Dermis blood vessel endothelial cell (primary cell): ENCODE data around the gene BEGAIN. TPM values are rescaled to one million over a fixed set of nuclear protein-coding genes. Genes with fewer than 3 reads are reported as not detected.

Experiments used
- DNase-seq: peaks from one replicate; pipeline ENCODE4 v3.0.0; 2010
- total RNA-seq: library from RNA; depleted of rRNA; stranded (reverse); fragments of >200 nt; gene quantifications from 2 replicates; pipeline ENCODE4 v1.2.3, GENCODE V29; 2014

Gene BEGAIN
- 0.17 and 0.37 TPM in 2 replicates for total RNA-seq

GRCh38 chr14:100587086-100587762 is at the start of gene BEGAIN:
Gene BEGAIN (minus strand): TSS chr14:100587417. CDS start chr14:100587290, 127 bp downstream.
- DNase-seq, result no peak

GRCh38 chr14:100636559-100636958 is 49.3 kb upstream of the BEGAIN start:
- no peak for DNase-seq

- DNase-seq, result no peak
Measured at GRCh38 chr14:100634026-100634425, 46.8 kb upstream of the BEGAIN start.

- no peak for DNase-seq
Measured at GRCh38 chr14:100633406-100633805, 46.2 kb upstream of the BEGAIN start.

GRCh38 chr14:100629696-100630095 is 42.5 kb upstream of the BEGAIN start:
- DNase-seq, result no peak

GRCh38 chr14:100629098-100629497 is 41.9 kb upstream of the BEGAIN start:
- no peak for DNase-seq

- no peak for DNase-seq
Measured at GRCh38 chr14:100628225-100628624, 41.0 kb upstream of the BEGAIN start.

- no peak for DNase-seq
Measured at GRCh38 chr14:100626614-100627013, 39.4 kb upstream of the BEGAIN start.

GRCh38 chr14:100623961-100624360 is 36.7 kb upstream of the BEGAIN start:
- no peak for DNase-seq

- DNase-seq, result no peak
Measured at GRCh38 chr14:100623557-100623956, 36.3 kb upstream of the BEGAIN start.

GRCh38 chr14:100622708-100623485 is 35.7 kb upstream of the BEGAIN start:
- DNase-seq, result no peak

- DNase-seq, result no peak
Measured at GRCh38 chr14:100622224-100622623, 35.0 kb upstream of the BEGAIN start.

GRCh38 chr14:100621806-100622205 is 34.6 kb upstream of the BEGAIN start:
- DNase-seq, result no peak

- no peak for DNase-seq
Measured at GRCh38 chr14:100620255-100621100, 33.3 kb upstream of the BEGAIN start.

- no peak for DNase-seq
Measured at GRCh38 chr14:100619396-100620254, 32.4 kb upstream of the BEGAIN start.

- DNase-seq, result no peak
Measured at GRCh38 chr14:100618763-100619320, 31.6 kb upstream of the BEGAIN start.

- DNase-seq, result no peak
Measured at GRCh38 chr14:100618318-100618693, 31.1 kb upstream of the BEGAIN start.

GRCh38 chr14:100617410-100618317 is 30.4 kb upstream of the BEGAIN start:
- DNase-seq, result no peak

- DNase-seq, result no peak
Measured at GRCh38 chr14:100616854-100617409, 29.7 kb upstream of the BEGAIN start.
